GM12891 (cell line): Measurements from ENCODE around the gene UTP3.
A peak's percentile ranks its signal among the peaks of the same experiment; 100 is the strongest.
"Not testable (repeated sequence)": the region's sequence is repeated elsewhere in the genome, so short reads cannot be mapped to it uniquely, and the experiment has no call there.

ENCODE experiments used
- DNase-seq: peaks from one replicate; pipeline ENCODE4 v3.0.0; 2011; ENCODE audit warnings: low spot score; ENCODE audit not compliant: insufficient read length
- FAIRE-seq: peaks from 2 replicates; lab custom pipeline; 2011; peaks lifted over from hg19 to GRCh38; lab: Jason Lieb, UNC
- PAX5 ChIP-seq: IDR thresholded peaks from 2 replicates; pipeline ENCODE4 v1.6.1; 2011; ENCODE audit warnings: low read length, moderate library complexity, mild to moderate bottlenecking; ENCODE audit not compliant: insufficient read depth, severe bottlenecking
- POLR2A ChIP-seq: IDR thresholded peaks from 2 replicates; pipeline ENCODE4 v1.6.1; 2011; ENCODE audit warnings: low read depth, low read length, control low read depth
- POLR2AphosphoS5 ChIP-seq: IDR thresholded peaks from 2 replicates; pipeline ENCODE4 v1.6.1; 2011; ENCODE audit warnings: low read depth, low read length, control low read depth
- POU2F2 ChIP-seq: IDR thresholded peaks from 2 replicates; pipeline ENCODE4 v1.6.1; 2011; ENCODE audit warnings: low read depth, mild to moderate bottlenecking, control low read depth, low read length, moderate library complexity
- SPI1 ChIP-seq: IDR thresholded peaks from 2 replicates; pipeline ENCODE4 v1.6.1; 2011; ENCODE audit warnings: low read depth, low read length, control low read depth
- TAF1 ChIP-seq: IDR thresholded peaks from 2 replicates; pipeline ENCODE4 v1.6.1; 2011; ENCODE audit warnings: low read depth, low read length, control low read depth

UTP3 gene

DNA sequence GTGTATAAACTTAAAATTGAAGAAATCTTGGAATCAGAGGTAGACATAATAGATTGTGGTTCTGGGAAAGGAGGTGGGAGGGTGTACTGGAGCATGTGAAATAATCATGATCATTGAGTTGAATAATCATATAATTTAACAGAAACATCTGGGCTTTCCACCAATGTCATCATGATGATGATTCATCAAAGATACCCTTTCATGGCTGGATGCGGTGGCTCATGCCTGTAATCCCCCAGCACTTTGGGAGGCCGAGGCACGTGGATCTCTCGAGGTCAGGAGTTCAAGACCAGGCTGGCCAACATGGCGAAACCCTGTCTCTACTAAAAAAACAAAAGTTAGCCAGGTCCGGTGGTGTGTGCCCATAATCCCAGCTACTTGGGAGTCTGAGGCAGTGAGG lies 26.8 kb downstream of the UTP3 start:
- DNase-seq (no peak), FAIRE-seq (no peak)

DNA sequence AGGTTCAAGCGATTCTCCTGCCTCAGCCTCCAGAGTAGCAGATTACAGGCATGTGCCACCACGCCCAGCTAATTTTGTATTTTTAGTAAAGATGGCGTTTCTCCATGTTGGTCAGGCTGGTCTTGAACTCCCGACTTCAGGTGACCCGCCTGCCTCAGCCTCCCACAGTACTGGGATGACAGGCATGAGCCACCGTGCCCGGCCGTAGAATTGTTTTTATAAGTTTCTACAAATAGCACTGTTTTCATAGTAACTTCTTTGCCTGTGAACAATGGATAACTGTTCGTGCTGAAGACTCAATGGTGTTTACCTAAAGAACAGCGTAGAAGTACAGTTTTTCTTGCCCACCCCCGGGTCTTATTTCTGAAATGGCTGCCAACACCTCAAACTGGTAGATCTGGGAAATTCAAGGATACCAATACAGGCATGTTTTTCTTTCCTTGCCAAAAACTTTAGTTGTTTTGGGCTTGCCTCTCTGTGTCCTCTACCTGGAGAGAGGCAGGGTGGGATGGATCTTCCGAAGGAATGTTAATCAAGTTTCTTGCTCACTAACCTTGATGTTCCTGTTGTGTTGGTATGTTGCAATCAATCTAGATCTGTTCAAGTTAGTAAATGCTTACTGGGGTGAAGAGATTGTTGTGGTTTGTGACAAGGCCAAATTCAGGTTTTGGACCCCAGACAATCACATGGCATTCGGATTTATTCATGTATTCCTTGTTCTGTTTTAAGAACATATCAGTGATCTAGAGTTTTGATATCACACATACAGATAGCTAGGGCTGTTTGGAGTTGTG lies 30.7 kb downstream of the UTP3 start:
- FAIRE-seq (peak; percentile 33), DNase-seq (no peak)
- no peak for TF ChIP-seq PAX5
- TF ChIP-seq POLR2AphosphoS5, result no peak
- no peak for TF ChIP-seq POLR2A
- TF ChIP-seq TAF1, result no peak
- no peak for TF ChIP-seq POU2F2
- no peak for TF ChIP-seq SPI1

More for the DNA sequence above, 26.8 kb downstream of the UTP3 start:
- TF ChIP-seq POLR2AphosphoS5 (no peak), PAX5 (no peak), POU2F2 (no peak), TAF1 (no peak), SPI1 (no peak), POLR2A (no peak)

DNA sequence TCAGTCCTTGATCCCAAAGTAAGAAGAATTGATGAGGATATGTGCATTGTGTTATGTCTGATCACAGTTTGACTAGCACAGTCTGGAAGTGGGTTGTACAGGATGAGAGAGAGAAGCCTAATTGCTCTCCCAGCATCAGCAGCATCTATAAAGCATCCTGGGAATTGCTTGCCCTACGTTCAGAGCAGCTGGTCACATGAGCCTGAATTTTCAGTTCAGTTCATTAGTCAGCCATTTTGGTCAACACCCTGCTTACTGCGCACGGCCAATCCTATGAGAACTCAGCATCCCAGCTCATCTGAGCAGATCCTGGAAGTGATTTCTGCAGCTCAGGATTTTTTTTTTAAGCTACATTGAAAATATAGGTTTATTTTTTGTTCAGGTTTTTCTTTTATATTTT lies 33.4 kb downstream of the UTP3 start, which contains the start of gene RUFY3:
TSS of gene RUFY3 (plus strand) at position 218 of the 400 bp plus-strand sequence. CDS start 610 bp downstream, outside the sequence.
- FAIRE-seq, result peak; percentile 65
- no peak for DNase-seq

GRCh38 chr4:70722199-70722791 lies 34.0 kb downstream of the UTP3 start:
- DNase-seq, result no peak
- no peak for FAIRE-seq
- no peak for TF ChIP-seq POLR2A
- TF ChIP-seq TAF1, result no peak
- TF ChIP-seq PAX5, result no peak
- no peak for TF ChIP-seq POU2F2
- no peak for TF ChIP-seq POLR2AphosphoS5
- no peak for TF ChIP-seq SPI1

More for the DNA sequence above, 33.4 kb downstream of the UTP3 start, which contains the start of gene RUFY3:
- TF ChIP-seq POU2F2 (no peak), POLR2AphosphoS5 (no peak)

- TF ChIP-seq PAX5 (no peak), POLR2AphosphoS5 (no peak), POLR2A (no peak), TAF1 (no peak)
- FAIRE-seq, result no peak
- no peak for DNase-seq
Observed at GRCh38 chr4:70724463-70724862, 36.1 kb downstream of the UTP3 start.

DNA sequence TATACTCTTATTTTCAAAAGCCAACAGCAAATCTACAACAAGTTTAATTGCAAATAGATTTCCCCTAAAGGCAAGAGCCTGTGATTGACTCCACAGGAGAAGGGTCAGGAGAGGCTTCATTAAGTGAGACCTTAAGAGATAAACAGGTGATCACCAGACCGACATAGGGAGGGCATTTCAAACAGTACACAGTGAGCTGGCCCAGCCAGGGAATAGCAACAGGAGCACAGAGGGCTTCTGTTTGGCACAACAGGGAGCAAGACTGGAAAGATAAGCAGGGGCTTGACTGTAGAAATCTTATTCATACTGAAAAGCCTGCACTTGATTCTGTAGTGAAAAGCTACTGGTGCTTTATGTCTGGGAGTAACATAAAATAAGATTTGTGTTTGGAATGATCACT lies 37.3 kb downstream of the UTP3 start:
- no peak for TF ChIP-seq POLR2A
- no peak for TF ChIP-seq SPI1
- TF ChIP-seq POLR2AphosphoS5, result no peak
- no peak for TF ChIP-seq TAF1
- TF ChIP-seq POU2F2, result no peak
- no peak for TF ChIP-seq PAX5
- FAIRE-seq (no peak), DNase-seq (no peak)

DNA sequence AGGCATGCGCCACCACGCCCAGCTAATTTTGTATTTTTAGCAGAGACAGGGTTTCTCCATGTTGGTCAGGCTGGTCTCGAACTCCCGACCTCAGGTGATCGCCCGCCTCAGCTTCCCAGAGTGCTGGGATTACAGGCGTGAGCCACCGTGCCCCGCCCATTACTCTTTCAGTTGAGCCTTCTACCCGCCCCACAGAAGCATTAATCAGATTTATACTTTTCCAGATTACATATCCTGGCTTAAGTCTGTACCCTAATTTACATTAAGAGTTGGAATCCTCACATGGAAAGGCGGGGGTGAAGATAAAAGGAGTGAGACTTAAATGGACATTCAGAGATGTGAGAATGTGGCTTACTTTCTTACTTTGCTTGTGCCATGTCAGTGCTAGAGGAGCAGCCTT lies 38.2 kb downstream of the UTP3 start:
- FAIRE-seq, DNase-seq: not testable (repeated sequence)

DNA sequence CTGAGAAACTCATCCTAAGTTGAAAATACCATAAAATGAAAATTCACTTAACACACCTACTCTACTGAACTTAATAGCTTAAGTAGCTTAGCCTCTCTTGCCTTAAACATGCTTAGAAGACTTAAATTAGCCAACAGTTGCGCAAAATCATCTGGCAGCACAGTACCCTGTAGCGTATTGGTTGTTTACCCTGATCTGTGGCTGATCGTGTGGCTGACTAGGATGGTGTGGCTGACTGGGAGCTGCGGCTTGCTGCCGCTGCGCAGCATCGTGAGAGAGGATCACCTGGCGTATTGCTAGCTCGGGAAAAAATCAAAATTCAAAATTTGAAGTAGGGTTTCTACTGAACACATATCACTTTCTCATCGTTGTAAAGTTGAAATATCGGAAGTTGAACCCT lies 39.8 kb downstream of the UTP3 start:
- DNase-seq (no peak), FAIRE-seq (peak; percentile 43)
- TF ChIP-seq SPI1 (no peak), PAX5 (no peak), POLR2A (no peak), POLR2AphosphoS5 (no peak), POU2F2 (no peak), TAF1 (no peak)

DNA sequence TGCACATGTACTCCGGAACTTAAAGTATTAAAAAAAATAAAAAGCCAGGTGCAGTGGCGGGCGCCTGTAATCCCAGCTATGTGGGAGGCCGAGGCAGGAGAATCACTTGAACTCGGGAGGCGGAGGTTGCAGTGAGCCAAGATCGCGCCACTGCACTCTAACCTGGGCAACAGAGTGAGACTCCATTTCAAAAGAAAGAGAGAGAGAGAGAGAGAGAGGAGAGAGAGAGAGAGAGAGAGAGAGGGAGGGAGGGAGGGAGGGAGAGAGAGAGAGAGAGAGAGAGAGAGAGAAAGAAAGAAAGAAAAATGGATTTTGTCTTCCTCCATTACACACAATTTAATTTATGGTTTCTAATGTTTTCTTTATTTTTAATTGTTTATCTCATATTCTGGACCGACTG lies 44.5 kb downstream of the UTP3 start:
- DNase-seq, FAIRE-seq: not testable (repeated sequence)

DNA sequence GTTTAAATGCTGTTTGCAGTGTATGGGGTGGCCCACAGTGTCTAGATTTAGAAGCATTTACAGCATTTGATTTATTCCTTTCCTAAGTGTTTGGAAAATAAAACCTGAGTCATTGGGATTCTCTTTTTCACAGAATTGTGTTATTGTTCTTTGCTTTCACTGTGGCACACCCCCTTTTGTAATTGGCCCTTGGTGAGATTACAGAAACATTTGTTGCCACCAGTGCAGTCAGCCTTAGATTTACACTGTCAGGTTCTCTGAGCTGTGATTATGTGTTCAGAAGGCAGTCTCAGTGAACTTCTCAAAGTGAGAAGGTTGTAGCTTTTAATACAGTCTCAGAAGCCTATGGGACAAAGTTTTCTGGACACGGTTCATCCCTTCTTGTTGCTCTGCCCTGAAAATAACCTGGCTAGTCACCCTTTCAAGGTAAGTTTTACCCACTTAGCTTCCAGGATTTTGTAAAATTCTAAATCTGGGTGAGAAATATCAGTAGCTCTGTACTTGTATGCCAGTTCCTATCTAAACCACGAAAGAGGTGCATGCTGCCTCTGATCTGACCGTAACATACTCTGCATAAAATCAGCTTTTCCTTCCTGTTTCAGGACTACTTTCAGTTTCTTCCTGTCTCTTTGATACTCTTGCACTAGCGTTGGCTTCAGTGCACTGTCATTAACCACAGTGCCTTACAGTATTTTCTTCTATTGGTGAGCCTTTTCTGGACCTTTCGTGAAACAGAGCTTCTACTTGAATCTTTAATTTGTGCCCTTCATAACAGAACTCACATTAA lies 46.0 kb downstream of the UTP3 start:
- peak; percentile 25 for DNase-seq
- peak; percentile 99 for FAIRE-seq
- TF ChIP-seq POLR2A (no peak), POU2F2 (peak; percentile 73), SPI1 (peak; percentile 57), POLR2AphosphoS5 (no peak), TAF1 (no peak), PAX5 (no peak)

- no peak for FAIRE-seq
- no peak for TF ChIP-seq POLR2AphosphoS5
- no peak for TF ChIP-seq SPI1
- TF ChIP-seq TAF1, result no peak
- TF ChIP-seq POU2F2, result no peak
- TF ChIP-seq POLR2A, result no peak
- TF ChIP-seq PAX5, result no peak
Observed at GRCh38 chr4:70734971-70735370, 46.6 kb downstream of the UTP3 start.

DNA sequence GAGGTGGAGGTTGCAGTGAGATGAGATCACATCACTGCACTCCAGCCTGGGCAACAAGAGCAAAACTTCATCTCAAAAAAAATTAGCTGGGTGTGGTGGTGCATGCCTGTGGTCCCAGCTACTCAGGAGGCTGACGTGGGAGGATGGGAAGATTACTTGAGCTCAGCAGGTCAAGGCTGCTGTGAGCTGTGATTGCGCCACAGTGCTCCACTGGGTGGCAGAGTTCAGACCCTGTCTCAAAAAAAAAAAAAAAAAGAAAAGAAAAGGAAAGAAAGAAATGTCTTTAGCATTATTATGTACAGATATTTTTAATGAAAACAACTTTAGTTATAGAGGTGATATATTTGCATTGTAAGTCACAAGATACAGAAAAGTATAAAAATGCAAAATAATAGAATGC lies 47.6 kb downstream of the UTP3 start:
- peak; percentile 72 for FAIRE-seq
- DNase-seq, result not testable (repeated sequence)

More at GRCh38 chr4:70734971-70735370, 46.6 kb downstream of the UTP3 start:
- DNase-seq, result no peak
